ENCODE data around the gene ZBTB20. TPM values are rescaled to one million over a fixed set of nuclear protein-coding genes. Genes with fewer than 3 reads are reported as not detected.

Gene ZBTB20
- total RNA-seq, 1 donor from 2014 or later = 30.4 TPM

DNA sequence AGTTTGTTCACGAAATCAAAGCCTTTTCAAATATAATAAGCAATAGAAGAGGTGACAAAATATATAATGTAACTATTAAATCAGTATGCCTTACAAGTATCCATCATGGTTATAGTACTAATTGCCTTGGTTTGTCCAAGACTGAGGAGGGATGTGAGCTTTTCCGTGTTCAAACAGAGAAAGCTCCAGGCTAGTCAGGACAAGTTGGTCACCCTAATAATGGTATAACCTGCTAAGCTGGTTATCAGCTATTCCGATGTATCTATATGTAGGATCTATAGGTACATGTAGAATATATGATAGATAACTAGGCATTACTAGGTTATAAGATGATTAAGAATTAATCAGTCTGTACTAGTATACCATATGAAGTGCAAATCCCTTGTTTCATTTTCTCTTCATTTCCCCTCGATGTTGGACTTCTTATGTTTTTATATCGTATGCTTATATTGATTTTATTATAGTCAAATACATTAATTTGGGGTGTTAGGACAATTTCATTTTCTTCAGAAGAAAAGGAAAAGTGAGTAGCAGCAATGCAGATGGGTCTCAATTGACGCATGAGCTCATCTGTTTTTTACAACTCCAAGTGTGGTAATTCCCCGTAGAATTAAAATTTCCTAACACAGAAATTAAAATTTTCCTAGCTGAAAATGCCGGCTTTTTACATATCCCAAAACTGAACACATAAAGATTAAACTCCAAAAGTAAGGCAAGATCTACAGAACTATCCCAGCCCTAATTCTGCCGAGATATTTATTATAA lies 434.2 kb downstream of the ZBTB20 start:
- Mint-ChIP-seq H3K9me3 (no peaks in the 10 kb centered on the region), H3K36me3 (no peaks in the 10 kb centered on the region), H3K4me3 (no peak overlapping the region), H3K27me3 (ENCODE audit: low read depth) (no peaks in the 10 kb centered on the region), H3K4me1 (peaks cover 5% of the 10 kb centered on the region), H3K27ac (no peak overlapping the region)
- DNase-seq (ENCODE audit: low spot score in 2 of 2, unreplicated experiment in 2 of 2) = no peak
- TF ChIP-seq, protein P1, sequence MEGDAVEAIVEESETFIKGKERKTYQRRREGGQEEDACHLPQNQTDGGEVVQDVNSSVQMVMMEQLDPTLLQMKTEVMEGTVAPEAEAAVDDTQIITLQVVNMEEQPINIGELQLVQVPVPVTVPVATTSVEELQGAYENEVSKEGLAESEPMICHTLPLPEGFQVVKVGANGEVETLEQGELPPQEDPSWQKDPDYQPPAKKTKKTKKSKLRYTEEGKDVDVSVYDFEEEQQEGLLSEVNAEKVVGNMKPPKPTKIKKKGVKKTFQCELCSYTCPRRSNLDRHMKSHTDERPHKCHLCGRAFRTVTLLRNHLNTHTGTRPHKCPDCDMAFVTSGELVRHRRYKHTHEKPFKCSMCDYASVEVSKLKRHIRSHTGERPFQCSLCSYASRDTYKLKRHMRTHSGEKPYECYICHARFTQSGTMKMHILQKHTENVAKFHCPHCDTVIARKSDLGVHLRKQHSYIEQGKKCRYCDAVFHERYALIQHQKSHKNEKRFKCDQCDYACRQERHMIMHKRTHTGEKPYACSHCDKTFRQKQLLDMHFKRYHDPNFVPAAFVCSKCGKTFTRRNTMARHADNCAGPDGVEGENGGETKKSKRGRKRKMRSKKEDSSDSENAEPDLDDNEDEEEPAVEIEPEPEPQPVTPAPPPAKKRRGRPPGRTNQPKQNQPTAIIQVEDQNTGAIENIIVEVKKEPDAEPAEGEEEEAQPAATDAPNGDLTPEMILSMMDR (IDR thresholded peaks at IDR 0.05; ENCODE audit: unreplicated experiment) = no peak

DNA sequence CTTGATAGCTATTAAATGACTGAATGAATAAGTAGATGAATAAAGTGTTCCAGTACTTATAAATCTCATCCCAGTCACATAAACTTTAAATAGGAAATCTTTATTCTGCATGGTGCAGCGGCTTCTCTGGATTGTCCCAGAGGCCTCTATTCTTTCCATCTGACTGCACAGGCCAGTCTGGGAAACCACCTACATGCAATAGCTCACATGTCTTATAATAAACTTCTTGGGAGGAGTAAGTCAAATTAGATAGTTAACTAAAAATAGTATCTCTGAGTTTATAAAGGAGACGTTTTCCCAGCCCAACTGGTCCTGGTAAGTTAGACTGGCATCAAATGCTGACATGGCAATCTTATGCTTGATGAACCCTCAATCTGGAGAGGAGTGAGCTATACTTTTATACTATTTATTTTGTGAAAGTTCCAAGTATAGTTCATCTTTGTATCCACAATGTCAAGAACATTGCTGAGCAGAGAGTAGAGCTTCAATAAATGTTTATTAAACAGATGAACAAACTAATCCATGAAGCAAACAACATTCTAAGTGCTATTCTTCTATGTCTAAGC lies 435.7 kb downstream of the ZBTB20 start:
- no peaks in the 10 kb centered on the region for H3K27me3 Mint-ChIP-seq (ENCODE audit: low read depth)
- TF ChIP-seq, protein P1 (IDR thresholded peaks at IDR 0.05; ENCODE audit: unreplicated experiment) = no peak
- H3K4me1 Mint-ChIP-seq = peaks cover 14% of the 10 kb centered on the region
- no peak for DNase-seq (ENCODE audit: low spot score in 2 of 2, unreplicated experiment in 2 of 2)
- H3K9me3 Mint-ChIP-seq = no peaks in the 10 kb centered on the region
- H3K36me3 Mint-ChIP-seq = no peaks in the 10 kb centered on the region
- no peak overlapping the region for H3K27ac Mint-ChIP-seq
- no peak overlapping the region for H3K4me3 Mint-ChIP-seq

DNA sequence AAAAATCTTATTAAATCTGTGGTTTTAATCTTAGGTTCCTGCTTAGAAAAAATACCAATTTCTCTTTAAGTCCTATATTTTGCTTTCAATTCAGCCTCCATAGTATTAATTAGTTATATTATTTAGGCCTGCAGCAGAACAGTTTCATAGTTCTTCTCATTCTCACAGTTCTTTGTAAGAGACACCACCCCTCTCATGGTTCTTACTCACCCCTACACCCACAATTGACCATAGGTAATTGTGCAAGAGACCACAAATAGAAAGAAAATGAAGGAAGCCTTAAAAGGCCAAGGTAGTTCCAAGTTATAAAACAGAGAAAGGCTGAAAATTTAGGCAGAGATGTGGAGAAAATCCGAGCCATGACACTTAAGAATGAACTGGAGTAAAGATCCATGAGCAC lies 438.0 kb downstream of the ZBTB20 start:
- no peak overlapping the region for H3K27ac Mint-ChIP-seq
- H3K4me1 Mint-ChIP-seq = peaks cover 13% of the 10 kb centered on the region
- H3K27me3 Mint-ChIP-seq (ENCODE audit: low read depth) = no peaks in the 10 kb centered on the region
- no peak overlapping the region for H3K4me3 Mint-ChIP-seq
- no peaks in the 10 kb centered on the region for H3K36me3 Mint-ChIP-seq
- no peak for DNase-seq (ENCODE audit: low spot score in 2 of 2, unreplicated experiment in 2 of 2)
- TF ChIP-seq, protein P1 (IDR thresholded peaks at IDR 0.05; ENCODE audit: unreplicated experiment) = no peak
- no peaks in the 10 kb centered on the region for H3K9me3 Mint-ChIP-seq

DNA sequence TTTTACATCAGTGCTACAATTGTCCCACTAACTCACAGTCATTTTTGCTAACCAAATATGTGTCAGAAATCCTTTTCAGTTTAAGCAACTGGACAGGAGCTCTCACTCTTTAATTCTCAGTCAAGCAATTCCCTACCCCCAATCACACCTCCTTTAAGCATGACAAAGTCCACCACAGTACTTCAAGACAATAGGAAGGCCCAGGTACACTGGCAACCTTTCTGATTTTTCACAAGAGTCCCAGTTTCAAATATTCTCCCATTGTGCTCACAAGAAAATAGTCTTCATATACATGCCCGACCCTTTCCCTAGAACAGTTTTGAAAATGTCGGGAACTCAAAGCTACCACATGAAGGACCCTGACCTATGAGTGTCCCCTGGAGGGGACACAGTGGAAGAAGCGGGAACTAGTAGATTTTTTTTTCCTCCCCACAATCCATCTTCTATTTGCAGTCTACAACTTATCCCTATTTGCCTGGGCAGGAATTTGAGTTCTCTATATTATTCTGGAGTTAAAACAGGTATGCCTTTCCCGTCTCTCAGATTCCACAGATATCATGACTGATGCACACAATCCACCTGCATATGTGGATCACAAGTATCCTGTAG lies 439.7 kb downstream of the ZBTB20 start:
- Mint-ChIP-seq H3K36me3 (no peaks in the 10 kb centered on the region), H3K4me1 (peaks cover 15% of the 10 kb centered on the region), H3K27me3 (ENCODE audit: low read depth) (no peaks in the 10 kb centered on the region), H3K4me3 (no peak overlapping the region), H3K9me3 (no peaks in the 10 kb centered on the region), H3K27ac (no peak overlapping the region)
- no peak for DNase-seq (ENCODE audit: low spot score in 2 of 2, unreplicated experiment in 2 of 2)
- TF ChIP-seq, protein P1 (IDR thresholded peaks at IDR 0.05; ENCODE audit: unreplicated experiment) = no peak

DNA sequence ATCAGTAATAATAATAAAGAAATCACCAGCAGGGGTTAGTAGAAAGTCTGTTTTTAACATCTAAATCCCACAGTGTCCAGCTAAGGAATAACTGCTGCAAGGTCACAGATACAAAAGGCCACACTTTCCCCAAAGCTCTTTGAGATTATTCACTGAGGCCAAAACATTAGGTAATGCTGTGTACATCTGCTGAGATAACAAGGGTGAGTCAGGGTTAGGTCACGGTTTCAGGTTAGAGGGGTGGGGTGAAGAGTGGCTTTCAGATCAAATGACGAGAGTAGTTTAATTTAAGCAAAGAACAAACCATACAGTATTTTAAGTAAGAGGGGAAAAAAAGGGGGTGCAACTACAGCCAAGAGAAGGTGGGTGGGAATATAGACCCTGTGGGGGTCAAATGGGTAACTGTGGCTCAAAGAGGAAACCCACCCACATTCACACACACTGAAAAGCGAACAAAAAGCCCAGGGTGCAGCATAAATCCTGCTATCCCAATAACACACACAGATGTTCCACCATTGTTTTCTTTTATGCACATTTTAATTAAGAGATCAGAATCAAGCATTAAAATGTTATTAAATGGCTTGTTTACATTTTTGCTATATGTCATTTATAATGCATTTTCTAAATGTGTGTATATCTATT lies 440.4 kb downstream of the ZBTB20 start:
- H3K36me3 Mint-ChIP-seq = no peaks in the 10 kb centered on the region
- TF ChIP-seq, protein P1 (IDR thresholded peaks at IDR 0.05; ENCODE audit: unreplicated experiment) = no peak
- peaks cover 15% of the 10 kb centered on the region for H3K4me1 Mint-ChIP-seq
- H3K4me3 Mint-ChIP-seq = no peak overlapping the region
- H3K27me3 Mint-ChIP-seq (ENCODE audit: low read depth) = no peaks in the 10 kb centered on the region
- no peak overlapping the region for H3K27ac Mint-ChIP-seq
- no peaks in the 10 kb centered on the region for H3K9me3 Mint-ChIP-seq
- DNase-seq (ENCODE audit: low spot score in 2 of 2, unreplicated experiment in 2 of 2) = no peak

All from mesothelial cell of epicardium (in vitro differentiated cells).